A673 (cell line): ENCODE measurements around the gene ULK4. TPM values are rescaled to one million over a fixed set of nuclear protein-coding genes. Genes with fewer than 3 reads are reported as not detected.

Experiments
- BruUV-seq: library from RNA; stranded (reverse); fragments of 400-500 nt; replicated peaks from 2 replicates; lab custom pipeline; 2021; lab: Mats Ljungman, UMichigan
- CTCF ChIA-PET: fragments of 300-600 bp; sonication (Branson Sonifier 250); formaldehyde crosslinking; loops from one replicate; lab custom pipeline; 2022; ENCODE audit warnings: antibody characterized with exemption; lab: Charles Lee
- POLR2A ChIA-PET: fragments of 300-600 bp; sonication (Branson Sonifier 250); formaldehyde crosslinking; loops from one replicate; lab custom pipeline; 2022; ENCODE audit warnings: antibody characterized with exemption; ENCODE audit not compliant: low non-redundant PET; lab: Charles Lee
- DNase-seq: peaks from one replicate; pipeline ENCODE4 v3.0.0-alpha.2; 2015; ENCODE audit warnings: low spot score
- H3K27ac ChIP-seq: fragments of 200-600 bp; sonication (generic); 2 replicates; pipeline ENCODE4 v1.5.1; 2016; ENCODE audit warnings: mixed run types, low read depth, mild to moderate bottlenecking, mixed read lengths, antibody characterized with exemption, low read length; ENCODE audit not compliant: poor library complexity, severe bottlenecking
- H3K27me3 ChIP-seq: fragments of 200-600 bp; sonication (generic); replicated peaks from 2 replicates; pipeline ENCODE4 v1.6.1; 2017; ENCODE audit warnings: mixed run types, low read depth, mild to moderate bottlenecking, mixed read lengths, antibody characterized with exemption, low read length; ENCODE audit not compliant: insufficient read depth, poor library complexity
- H3K36me3 ChIP-seq: fragments of 200-600 bp; sonication (generic); 2 replicates; pipeline ENCODE4 v1.6.1; 2016; ENCODE audit warnings: mixed run types, mild to moderate bottlenecking, mixed read lengths, antibody characterized with exemption, low read length; ENCODE audit not compliant: insufficient read depth, poor library complexity, severe bottlenecking
- H3K4me1 ChIP-seq: fragments of 200-600 bp; sonication (generic); 2 replicates; pipeline ENCODE4 v1.6.1; 2017; ENCODE audit warnings: mixed run types, mild to moderate bottlenecking, mixed read lengths, antibody characterized with exemption, low read length; ENCODE audit not compliant: insufficient read depth, poor library complexity, severe bottlenecking
- H3K4me3 ChIP-seq: fragments of 200-600 bp; sonication (generic); 2 replicates; pipeline ENCODE4 v1.5.1; 2016; ENCODE audit warnings: low read depth, mixed run types, mild to moderate bottlenecking, mixed read lengths, low read length; ENCODE audit not compliant: poor library complexity, severe bottlenecking
- H3K9me3 ChIP-seq: fragments of 200-600 bp; sonication (generic); 2 replicates; pipeline ENCODE4 v1.6.1; 2016; ENCODE audit warnings: mixed run types, low read depth, mild to moderate bottlenecking, mixed read lengths, antibody characterized with exemption, low read length; ENCODE audit not compliant: poor library complexity, severe bottlenecking
- EZH2 ChIP-seq: fragments of 200-600 bp; sonication (generic); IDR thresholded peaks from 2 replicates; pipeline ENCODE4 v1.6.1; 2017; ENCODE audit warnings: borderline replicate concordance, low read depth, mild to moderate bottlenecking, mixed read lengths, antibody characterized with exemption, low read length; ENCODE audit not compliant: poor library complexity, severe bottlenecking
- intact Hi-C: fragments of 100-400 bp; cut with micrococcal nuclease; formaldehyde crosslinking; loops from one replicate; pipeline ENCODE4 v1.10.0; 2022; ENCODE audit not compliant: unreplicated experiment
- total RNA-seq: library from RNA; stranded (reverse); gene quantifications from 2 replicates; pipeline ENCODE4 v1.2.3, GENCODE V29; 2021
- TF ChIP-seq, protein P1 (sequence below): fragments of 300-800, 200-600 bp; sonication (generic); conservative IDR thresholded peaks from 2 replicates; pipeline ENCODE4 v1.5.1; 2017; ENCODE audit warnings: low read depth, mild to moderate bottlenecking, antibody characterized with exemption, low read length, moderate library complexity, mixed read lengths

The ULK4 gene
- total RNA-seq, 1 experiment from 2014 or later = 7.4 TPM

DNA sequence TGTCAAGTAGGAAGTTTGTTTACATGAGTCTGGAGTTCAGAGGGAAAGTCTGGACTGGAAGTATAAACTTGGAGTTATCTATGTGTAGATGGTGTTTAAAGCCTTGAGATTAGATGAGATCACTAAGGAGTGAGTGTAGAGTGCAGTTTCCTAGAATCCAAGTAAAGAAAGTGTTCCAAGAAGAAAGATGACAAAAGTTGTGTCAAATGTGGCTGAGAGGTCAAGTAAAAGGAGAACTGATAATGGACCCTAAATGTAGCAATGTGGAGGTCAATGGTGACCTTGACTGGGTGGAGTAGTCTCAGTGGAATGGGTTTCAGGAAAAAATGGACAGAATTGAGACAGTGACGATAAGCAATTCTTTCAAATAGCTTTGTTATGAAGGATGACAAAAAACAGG, 39.9 kb upstream of the ULK4 start:
- no peaks in the 10 kb centered on the region for H3K4me1 ChIP-seq
- no peak for DNase-seq
- TF ChIP-seq, protein P1, sequence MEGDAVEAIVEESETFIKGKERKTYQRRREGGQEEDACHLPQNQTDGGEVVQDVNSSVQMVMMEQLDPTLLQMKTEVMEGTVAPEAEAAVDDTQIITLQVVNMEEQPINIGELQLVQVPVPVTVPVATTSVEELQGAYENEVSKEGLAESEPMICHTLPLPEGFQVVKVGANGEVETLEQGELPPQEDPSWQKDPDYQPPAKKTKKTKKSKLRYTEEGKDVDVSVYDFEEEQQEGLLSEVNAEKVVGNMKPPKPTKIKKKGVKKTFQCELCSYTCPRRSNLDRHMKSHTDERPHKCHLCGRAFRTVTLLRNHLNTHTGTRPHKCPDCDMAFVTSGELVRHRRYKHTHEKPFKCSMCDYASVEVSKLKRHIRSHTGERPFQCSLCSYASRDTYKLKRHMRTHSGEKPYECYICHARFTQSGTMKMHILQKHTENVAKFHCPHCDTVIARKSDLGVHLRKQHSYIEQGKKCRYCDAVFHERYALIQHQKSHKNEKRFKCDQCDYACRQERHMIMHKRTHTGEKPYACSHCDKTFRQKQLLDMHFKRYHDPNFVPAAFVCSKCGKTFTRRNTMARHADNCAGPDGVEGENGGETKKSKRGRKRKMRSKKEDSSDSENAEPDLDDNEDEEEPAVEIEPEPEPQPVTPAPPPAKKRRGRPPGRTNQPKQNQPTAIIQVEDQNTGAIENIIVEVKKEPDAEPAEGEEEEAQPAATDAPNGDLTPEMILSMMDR = no peak
- no peak for TF ChIP-seq EZH2
- BruUV-seq = no TSS peak
- no peaks in the 10 kb centered on the region for H3K36me3 ChIP-seq
- H3K4me3 ChIP-seq = no peak overlapping the region
- H3K9me3 ChIP-seq = no peaks in the 10 kb centered on the region
- H3K27ac ChIP-seq = no peak overlapping the region
- POLR2A ChIA-PET = no interaction called here
- CTCF ChIA-PET = no interaction called here
- intact Hi-C loops = no loop called here
- H3K27me3 ChIP-seq = no peaks in the 10 kb centered on the region

DNA sequence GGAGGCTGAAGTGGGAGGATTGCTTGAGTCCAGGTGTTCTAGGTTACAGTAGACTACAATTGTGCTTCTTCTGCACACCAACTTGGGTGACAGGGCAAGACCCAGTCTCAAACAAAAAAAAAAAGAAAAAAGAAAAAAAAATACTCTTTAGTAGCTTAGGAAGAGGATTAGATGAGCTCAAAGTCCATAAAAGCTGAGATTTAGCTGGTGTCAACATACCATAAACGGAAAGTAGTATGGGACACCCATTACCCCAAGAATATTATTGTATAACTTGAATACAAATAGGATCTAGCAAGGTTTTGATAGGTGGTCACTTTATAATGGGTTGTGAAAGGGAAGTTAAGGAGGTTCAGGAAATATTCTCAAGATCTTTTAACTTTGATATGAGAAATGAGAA, 38.0 kb upstream of the ULK4 start:
- BruUV-seq = no TSS peak
- intact Hi-C loops = no loop called here
- Histone ChIP-seq H3K4me3 (no peak overlapping the region), H3K36me3 (no peaks in the 10 kb centered on the region), H3K27ac (no peak overlapping the region), H3K27me3 (no peaks in the 10 kb centered on the region), H3K4me1 (no peaks in the 10 kb centered on the region), H3K9me3 (no peaks in the 10 kb centered on the region)
- ChIA-PET POLR2A (no interaction called here), CTCF (no interaction called here)
- DNase-seq = no peak
- no peak for TF ChIP-seq EZH2
- TF ChIP-seq, protein P1 = no peak

DNA sequence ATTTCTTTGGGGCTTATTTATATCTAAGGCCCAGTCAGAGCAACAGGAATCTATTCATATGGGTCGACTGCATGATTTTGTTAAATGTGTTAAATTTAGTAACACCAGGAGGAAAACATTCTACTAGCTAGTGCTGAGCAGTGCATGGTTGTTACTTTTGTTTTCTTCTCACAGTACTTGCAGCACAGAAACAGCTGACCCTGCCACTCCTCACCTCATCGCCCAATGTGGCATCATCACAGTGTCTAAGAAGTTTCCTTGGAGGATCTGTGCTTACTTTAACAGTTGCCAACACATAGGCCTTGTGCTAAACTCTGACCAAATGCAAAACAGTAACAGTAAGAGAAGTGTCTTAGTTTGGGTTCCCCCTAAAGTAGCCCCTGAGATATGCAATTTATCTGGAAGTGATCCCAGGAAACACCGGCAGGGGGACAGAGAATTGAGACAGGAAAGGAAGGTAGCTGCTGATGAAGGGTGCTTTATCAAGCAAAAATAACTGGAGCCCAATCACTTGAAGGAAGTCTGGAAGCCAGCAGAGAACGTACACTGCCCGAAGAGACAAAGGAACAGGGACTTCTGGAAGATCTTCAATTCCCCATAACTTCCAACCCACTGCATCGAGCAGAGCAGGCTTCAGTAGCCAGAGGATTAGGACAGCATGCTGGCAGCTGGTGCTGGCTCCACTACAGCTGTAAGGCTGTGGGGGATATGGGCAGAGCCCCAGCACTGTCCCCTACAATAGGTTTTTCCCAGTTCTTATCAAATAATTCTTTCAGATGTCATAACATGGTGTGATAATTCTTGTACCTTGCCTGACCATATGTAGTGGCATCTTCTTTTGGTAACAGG, 36.0 kb upstream of the ULK4 start:
- Histone ChIP-seq H3K27ac (no peak overlapping the region), H3K36me3 (no peaks in the 10 kb centered on the region), H3K4me1 (no peaks in the 10 kb centered on the region), H3K4me3 (no peak overlapping the region), H3K9me3 (no peaks in the 10 kb centered on the region), H3K27me3 (no peaks in the 10 kb centered on the region)
- BruUV-seq = no TSS peak
- intact Hi-C loops = no loop called here
- POLR2A ChIA-PET = no interaction called here
- CTCF ChIA-PET = interaction anchor here (0.5 to 1.3 kb wide), 2 partner anchors 88 to 102 kb away, joined by 3 to 7 read pairs; no protein-coding TSS in a partner anchor
- TF ChIP-seq EZH2 = no peak
- TF ChIP-seq, protein P1 = peak; percentile 47
- peak; percentile 26 for DNase-seq
